NB4 (cell line): ENCODE data around the gene CACNA2D3.

Source experiments
- MYC ChIP-seq: IDR thresholded peaks from 2 replicates; pipeline ENCODE4 v1.6.1; 2011; ENCODE audit warnings: low read depth, low read length
- POLR2A ChIP-seq: IDR thresholded peaks from 2 replicates; pipeline ENCODE4 v1.6.1; 2011; ENCODE audit warnings: mild to moderate bottlenecking; ENCODE audit not compliant: insufficient read length; ENCODE audit errors: extremely low read depth
- TF ChIP-seq, protein P1 (sequence below): IDR thresholded peaks from one replicate; pipeline ENCODE4 v1.5.1; 2012; ENCODE audit warnings: low read depth, low read length
- TF ChIP-seq, protein P2 (sequence below): IDR thresholded peaks from 2 replicates; pipeline ENCODE4 v1.6.1; 2011; ENCODE audit warnings: low read depth, low read length

DNA sequence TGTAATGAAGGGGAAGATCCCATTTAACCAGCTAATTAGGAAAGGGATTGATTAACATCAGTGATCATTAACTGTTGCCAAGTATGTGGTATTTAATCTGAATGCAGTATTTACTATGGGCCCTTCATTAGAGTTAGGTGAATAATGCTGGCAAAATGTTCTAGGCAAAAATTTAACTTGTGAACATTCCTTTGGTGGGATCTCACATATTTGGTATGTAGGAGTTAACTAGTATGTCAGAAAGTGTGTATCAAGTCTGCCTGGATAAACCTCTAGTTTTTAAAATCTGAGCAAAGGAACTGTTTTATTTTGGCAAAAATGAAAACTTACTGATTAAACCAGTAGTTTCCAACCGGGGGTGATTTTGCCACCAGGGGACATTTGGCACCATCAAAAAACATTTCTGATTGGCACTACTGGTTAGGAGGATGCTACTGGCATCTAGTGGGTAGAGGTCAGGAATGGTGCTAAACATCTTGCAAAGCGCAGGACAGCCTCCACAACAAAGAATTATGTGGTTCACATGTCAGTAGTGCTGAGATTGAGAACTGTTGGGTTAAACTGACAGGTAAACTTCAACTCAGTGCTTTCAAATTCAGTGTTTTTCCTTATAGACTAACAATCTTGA, 783.0 kb downstream of the CACNA2D3 start:
- TF ChIP-seq, protein P1, sequence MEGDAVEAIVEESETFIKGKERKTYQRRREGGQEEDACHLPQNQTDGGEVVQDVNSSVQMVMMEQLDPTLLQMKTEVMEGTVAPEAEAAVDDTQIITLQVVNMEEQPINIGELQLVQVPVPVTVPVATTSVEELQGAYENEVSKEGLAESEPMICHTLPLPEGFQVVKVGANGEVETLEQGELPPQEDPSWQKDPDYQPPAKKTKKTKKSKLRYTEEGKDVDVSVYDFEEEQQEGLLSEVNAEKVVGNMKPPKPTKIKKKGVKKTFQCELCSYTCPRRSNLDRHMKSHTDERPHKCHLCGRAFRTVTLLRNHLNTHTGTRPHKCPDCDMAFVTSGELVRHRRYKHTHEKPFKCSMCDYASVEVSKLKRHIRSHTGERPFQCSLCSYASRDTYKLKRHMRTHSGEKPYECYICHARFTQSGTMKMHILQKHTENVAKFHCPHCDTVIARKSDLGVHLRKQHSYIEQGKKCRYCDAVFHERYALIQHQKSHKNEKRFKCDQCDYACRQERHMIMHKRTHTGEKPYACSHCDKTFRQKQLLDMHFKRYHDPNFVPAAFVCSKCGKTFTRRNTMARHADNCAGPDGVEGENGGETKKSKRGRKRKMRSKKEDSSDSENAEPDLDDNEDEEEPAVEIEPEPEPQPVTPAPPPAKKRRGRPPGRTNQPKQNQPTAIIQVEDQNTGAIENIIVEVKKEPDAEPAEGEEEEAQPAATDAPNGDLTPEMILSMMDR = no peak
- TF ChIP-seq POLR2A (no peak), MYC (no peak)
- TF ChIP-seq, protein P2, sequence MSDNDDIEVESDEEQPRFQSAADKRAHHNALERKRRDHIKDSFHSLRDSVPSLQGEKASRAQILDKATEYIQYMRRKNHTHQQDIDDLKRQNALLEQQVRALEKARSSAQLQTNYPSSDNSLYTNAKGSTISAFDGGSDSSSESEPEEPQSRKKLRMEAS = no peak
